Frontal cortex (tissue), 4 donors: ENCODE measurements around the gene ALS2CL. TPM values are rescaled to one million over a fixed set of nuclear protein-coding genes. Genes with fewer than 3 reads are reported as not detected.

ENCODE experiments used
- DNase-seq, 2 donors: peaks; one replicate each; pipeline ENCODE4 v3.0.0; 2012; ENCODE audit warnings: low spot score in 2 of 2
- FAIRE-seq: peaks from 2 replicates; lab custom pipeline; 2012; peaks lifted over from hg19 to GRCh38; lab: Jason Lieb, UNC
- total RNA-seq: library from RNA; depleted of rRNA; stranded (reverse); fragments of >200 nt; gene quantifications from one replicate; pipeline ENCODE4 v1.2.3, GENCODE V29; 2014
- donor health status: control.
- donor health status: control.
- donor health status: control.

ALS2CL gene
- total RNA-seq, 1 donor from 2014 or later, result 1.2 TPM

- FAIRE-seq, result no peak
These were observed 10.5 kb downstream of the ALS2CL start for GRCh38 chr3:46682974-46683373.

DNA sequence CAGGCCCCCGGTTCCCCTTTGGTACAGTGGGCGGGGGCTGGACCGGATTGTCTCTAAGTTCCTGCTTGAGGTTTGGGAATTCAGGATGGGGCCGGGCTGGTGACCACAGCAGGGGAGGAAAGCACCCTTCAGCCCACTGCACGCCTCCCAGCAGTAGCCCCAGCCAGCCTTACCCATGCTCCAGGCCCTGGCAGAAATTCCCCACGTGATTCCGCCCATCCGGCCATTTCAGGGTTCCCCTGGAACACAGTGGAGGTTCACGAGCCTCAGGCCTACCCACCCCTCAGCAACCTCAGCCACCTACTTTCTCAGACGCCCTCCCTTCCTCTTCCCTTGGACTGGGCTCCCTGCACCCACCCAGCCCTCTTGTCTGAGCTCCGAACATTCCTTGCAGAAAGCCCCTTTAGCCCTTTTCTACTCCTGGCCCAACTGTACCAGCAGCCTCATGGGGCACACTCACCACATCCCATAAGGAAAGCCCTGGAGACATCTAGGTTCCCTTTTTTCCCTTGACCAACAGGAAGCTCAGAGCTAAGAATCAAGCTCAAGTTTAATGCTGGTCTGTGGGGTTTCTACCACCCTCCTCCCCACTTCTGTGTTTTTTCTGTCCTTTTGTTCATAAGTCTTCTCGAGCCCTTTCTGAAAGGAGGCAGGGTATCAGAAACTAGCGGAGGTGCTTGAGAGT, 11.5 kb downstream of the ALS2CL start:
- no peak for DNase-seq
- no peak for FAIRE-seq

More at GRCh38 chr3:46682974-46683373, 10.5 kb downstream of the ALS2CL start:
- DNase-seq, result no peak

DNA sequence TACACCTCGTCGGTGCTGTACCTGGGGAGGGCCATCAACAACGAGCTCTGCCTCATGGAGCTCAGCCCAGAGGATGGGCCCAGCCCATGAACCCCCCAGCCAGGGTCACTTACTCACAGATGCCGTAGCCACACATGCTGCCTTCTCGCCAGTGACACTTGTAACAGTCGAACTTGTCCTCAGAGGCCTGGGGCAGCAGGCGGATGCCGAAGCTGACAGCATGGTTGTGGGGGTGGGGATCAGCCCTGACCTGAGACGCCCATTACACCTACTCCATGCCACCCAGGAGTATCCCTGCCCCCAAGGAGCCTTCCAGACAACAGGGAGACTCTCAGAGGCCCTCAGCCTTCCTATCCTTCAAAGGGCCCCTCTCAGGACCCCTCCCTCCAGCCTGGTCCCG, 12.1 kb downstream of the ALS2CL start:
- no peak for FAIRE-seq

DNA sequence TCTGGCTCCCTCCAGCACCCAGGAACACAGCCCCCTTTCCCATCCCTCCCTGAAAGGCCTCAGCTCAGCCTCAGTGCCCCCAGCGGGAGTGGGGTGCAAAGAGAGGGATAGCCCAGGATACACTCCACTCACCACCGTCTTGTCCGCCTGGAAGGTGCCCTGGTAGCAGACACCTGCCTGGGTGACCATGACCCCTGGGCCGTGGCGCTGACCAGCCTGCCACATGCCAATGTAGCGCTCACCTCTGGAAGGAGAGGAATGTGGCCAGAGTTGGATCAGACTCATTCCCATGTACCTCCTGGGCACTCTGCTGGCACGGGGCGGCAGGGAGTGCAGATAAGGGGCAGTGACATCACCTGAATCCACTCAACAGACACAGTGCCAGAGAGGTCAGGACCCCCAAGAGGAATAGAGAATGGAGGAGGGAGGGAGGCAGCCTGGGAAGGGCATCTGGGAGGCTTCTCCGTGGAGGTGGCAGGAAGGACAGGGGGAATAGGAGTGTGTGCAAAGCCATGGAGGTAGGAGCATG, 13.1 kb downstream of the ALS2CL start:
- DNase-seq (no peak), FAIRE-seq (no peak)

More for the DNA sequence above, 12.1 kb downstream of the ALS2CL start:
- DNase-seq, result no peak

DNA sequence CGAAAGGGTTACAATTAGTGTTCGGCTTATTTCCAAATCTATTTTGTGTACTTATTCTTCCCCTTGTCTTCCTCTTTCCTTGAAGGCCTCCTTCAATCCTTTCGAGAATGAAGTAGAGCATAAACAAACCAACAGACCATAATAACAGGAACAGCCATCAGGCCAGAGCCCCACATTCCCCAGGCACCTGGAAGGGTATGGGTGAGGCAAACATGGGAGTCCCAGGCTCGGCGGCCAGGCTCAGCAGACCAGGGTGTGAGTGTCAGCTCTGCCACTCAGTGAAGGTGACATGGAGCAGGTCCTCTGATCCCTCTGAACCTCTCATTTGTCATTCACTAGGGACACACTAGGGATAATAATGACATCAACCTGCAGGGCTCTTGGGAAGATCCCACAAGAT, 13.8 kb downstream of the ALS2CL start:
- FAIRE-seq (no peak), DNase-seq (no peak)

GRCh38 chr3:46678280-46678679, 15.2 kb downstream of the ALS2CL start:
- DNase-seq, result no peak
- FAIRE-seq, result no peak

DNA sequence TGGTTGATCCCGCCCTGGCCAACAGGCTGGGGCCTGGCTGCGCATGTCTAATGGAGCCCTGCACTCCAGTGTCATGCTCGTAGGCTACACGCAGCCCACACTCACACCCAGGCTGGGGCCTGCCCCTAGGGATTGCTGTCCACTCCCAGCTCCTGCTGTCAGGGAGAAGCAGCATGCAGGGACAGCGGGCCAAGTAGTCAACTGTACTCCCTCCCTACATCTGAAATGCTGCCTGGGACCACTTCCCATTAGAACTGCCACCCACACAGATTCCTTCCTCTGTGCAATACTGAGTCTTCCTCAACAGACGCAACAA, 16.1 kb downstream of the ALS2CL start:
- DNase-seq, result no peak
- no peak for FAIRE-seq

DNA sequence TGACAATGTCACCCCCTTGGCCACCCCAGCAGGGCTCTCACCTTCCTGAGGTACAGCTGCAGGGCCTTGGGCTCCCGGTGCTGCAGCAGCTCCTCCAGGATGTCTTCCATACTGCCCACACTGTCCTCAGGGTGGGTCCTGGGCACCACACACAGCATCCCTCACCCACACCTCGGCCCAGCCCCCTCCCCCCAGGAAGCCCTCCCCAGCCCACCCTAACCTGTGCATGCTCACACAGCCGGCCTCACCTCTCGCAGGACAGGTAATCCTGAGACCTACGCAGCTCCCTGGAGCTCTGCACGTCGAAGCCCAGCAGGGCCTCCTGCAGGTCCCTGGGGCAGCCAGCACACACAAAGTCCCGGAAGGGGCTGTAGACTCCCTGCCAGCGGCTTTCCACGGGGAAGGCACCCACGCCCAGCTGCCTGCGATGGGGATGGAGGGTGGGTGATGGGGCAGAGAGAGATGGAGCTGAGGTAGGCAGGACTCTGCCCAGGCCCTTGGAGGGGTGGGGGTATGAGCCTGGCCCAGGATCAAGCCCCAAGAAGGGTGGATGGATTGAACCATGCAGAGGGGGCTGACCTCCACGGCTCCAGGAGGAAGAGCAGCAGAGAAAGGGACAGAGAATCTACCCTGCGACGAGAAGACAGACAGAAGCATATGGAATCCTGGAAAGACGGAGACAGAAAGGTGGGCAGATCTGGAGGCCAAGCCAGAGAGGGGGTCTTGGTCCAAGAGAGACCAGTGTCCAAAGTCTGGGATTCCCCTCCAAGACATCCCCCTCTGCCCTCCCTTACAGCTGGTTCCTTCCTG, 16.7 kb downstream of the ALS2CL start:
- FAIRE-seq (no peak), DNase-seq (no peak)

GRCh38 chr3:46675843-46676567, 17.5 kb downstream of the ALS2CL start:
- FAIRE-seq (no peak), DNase-seq (peak in 1 of 2 donors; percentile 49)

DNA sequence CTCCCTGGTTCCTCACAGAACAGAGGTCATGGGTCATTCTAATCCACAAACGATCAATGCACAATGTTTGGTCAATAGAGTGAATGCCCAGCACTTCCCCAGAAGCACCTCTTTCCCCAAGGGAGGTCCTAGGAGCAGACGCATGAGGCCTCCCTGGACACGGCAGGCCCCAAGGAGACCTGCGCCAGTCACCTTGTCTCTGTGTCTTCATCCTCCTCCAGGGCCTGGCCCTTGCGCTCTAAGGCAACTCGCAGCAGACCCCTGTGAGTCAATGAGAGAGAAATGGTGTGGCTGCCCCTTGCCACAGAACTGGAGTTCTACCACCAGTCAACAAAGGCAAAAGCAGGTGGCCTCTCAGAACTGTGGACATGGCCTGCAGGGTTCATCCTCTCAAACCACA, 18.1 kb downstream of the ALS2CL start:
- DNase-seq (no peak), FAIRE-seq (no peak)

DNA sequence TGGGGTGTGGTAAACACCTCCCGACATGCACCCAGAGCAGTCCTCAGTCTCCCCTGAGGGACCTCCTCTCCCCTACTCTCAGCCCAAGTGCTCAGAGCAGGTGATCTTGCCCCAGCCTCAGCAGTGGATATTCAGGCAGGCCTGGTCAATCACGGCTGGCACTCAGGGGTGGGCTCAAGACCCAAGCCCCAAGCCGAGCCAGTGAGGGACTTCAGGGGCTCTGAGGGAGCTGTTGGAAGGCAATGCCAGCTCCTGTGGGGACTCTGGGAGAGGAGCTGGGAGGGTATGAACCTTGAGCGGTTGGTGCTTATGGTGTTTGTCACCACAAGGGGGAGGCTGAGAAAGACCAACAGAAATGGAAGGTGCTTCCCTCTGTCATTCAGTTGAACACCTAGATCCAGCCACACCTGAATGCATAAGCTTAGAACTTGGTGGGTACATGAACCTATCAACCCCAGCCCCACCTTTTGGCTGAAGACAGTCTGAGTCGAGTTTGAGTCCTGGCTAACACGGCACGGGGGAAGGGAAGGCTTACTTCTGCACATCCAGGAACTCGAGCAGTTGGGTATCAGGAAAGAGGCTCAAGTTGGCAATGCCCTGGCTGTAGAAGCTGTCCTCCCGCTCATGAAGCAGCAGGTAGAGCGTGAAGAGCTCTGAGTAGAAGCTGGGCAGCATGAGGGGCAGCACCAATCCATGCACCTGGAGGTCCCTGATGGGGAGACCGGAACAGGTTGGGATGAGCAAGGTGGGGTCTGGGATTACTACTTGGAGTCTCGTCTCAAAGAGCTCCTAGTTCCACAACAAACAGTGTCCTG, 19.2 kb downstream of the ALS2CL start:
- peak in 1 of 2 donors; percentile 5 for DNase-seq
- FAIRE-seq, result no peak

GRCh38 chr3:46673151-46674030, 20.1 kb downstream of the ALS2CL start:
- no peak for FAIRE-seq

GRCh38 chr3:46672349-46672695, 21.2 kb downstream of the ALS2CL start:
- DNase-seq (peak in 1 of 2 donors; percentile 0), FAIRE-seq (no peak)

More at GRCh38 chr3:46673151-46674030, 20.1 kb downstream of the ALS2CL start:
- peak in 1 of 2 donors; percentile 0 for DNase-seq

DNA sequence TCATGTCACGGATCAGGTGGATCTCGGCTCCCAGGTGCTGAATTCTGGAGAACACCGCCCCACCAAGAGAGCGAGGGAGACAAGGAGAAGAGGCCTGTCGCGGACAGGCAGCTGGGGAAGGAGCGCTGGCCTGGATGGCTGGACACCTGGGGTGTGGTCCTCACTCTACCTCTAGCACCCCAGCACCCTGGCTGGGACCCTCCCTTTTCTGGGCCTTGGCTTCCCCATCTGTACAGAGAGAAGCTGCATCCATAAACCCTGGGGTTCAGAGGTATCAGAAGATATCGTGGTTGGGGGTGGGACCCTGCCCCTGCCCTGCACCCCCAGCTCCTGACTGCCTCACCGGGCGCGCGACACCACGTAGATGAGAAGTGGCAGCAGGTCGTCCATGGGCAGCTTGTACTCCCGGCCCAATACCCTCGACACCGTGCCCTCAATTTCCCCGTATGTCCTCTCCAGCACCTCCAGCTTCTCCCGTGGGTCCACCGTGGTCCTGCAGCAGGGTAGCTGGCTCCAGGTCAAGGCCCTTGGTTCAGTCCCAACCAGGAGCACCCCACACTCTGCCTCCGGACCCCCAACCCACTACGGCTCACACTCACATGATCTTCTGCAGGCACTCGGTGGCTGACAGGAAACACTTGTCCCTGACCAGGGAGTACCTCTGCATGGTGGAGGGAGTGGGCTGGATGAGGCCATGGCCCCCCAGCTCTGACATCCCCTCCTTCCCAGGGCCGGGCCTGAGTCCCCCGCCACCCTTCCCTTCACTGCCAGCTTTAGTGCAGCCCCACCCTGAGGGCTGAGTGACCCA, 21.7 kb downstream of the ALS2CL start:
- DNase-seq (peak in 1 of 2 donors; percentile 0), FAIRE-seq (no peak)

DNA sequence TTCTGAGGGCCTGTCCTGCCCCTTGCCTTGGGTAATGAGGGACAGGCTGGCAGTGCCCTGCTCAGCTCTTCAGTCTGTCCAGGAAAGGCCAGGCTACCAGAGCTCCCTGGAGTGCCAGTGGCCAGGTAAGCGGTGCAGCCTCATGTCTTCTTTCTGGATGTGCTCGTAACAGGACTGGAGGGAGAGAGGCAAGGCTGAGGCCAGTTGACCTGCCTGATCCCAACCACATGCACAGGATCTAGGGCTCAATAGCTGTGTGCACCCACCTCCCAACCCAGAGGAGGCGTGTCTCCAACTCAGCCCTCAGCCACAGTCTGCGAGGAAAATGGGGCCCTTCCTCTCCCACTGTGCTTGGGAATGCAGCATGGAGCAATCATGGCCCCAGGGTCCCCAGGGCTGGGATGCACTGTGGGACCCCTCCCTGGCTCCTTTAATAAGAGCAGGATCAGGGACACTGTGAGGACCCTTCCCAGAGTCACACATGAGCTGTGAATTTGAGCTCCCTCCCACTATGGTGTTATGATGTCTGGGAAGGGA, 22.5 kb downstream of the ALS2CL start:
- FAIRE-seq (no peak), DNase-seq (no peak)

DNA sequence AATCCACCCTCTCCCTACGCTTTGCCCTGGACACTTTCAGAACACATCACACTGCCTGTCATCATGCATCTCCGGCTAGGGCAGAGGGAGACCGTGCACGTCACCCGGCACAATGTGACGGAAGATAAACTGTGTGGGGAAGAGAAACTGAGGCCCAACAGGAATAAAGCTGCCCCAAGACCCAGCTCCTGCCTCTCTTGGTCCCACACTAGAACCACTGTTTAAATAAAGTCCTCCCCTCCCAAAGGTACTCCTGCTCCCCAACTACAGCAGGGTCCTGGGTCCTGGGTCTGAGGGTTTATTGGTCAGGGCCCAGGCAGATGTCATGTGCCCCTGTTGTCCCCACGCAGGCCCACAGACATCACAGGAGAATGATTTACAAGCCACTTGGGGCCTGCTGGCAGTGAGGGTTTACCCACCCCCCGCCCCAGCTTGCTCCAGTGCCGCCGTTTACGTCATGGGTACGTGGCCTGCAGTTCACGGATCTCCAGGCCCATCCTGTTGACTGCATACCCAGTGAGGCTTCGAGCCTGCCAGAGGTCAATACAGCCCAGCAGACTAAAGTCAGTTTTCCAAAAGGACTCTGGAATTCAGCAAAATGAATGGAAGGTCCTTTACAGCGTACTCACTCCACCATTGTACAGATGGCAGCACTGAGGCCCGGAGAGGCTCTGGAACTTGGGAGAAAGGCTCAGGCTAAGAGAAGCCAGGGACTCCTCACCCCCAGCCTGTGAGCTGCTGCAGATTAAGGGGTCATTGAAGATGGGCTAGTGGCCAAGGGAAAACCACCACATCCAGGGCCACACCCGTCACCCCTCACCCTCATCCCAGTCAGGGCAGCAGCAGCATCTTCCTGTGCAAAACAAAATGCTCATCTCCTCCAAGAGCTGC, 23.2 kb downstream of the ALS2CL start:
- peak in 1 of 2 donors; percentile 0 for DNase-seq
- no peak for FAIRE-seq
